ENCODE measurements around the gene NACC2.

The NACC2 gene

DNA sequence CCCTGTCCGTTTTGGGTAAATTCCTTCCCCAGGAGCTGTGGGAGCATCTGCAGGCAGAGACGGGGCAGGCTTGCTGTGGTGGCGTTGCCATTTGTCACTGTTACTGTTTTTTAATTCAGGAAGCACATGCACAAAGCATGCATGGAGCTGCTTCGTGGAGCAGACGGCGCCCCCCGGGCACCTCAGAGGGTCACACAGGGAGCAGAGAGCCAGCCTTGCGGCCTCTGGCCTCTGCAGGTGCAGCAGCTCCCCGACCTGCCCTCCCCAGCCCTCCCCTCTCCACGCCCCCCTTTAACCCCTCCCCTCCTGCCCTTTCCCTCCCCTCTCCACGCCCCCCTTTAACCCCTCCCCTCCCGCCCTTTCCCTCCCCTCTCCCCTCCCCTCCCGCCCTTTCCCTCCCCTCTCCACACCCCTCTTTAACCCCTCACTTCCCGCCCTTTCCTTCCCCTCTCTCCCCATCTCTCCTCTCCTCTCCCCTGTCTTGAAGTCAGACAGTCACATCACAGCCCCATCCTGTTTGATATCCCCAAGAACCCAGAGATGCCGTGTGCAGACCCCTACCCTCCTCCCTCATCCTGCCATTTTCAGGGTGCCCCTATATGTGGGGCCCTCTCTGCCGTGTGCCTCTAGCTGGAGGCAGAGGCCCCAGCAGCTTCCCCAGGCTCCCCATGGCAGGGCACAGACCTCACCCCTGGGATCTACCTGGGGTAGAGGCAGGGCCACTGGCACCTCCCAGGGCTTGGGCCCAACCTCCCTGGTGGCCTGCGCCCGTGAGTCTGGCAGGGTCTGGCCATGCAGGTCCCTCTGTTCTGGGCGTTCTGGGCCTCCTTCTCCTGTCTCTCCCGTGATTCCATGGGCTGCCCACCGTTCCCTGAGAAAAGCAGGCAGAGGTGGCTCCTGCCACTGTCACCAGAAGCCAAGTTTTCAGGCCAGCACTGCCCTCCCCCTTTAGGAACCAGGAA is 104.3 kb downstream of the NACC2 start:
- DNase-seq = peak in 2 of 4 experiments; percentile 33 to 58

DNA sequence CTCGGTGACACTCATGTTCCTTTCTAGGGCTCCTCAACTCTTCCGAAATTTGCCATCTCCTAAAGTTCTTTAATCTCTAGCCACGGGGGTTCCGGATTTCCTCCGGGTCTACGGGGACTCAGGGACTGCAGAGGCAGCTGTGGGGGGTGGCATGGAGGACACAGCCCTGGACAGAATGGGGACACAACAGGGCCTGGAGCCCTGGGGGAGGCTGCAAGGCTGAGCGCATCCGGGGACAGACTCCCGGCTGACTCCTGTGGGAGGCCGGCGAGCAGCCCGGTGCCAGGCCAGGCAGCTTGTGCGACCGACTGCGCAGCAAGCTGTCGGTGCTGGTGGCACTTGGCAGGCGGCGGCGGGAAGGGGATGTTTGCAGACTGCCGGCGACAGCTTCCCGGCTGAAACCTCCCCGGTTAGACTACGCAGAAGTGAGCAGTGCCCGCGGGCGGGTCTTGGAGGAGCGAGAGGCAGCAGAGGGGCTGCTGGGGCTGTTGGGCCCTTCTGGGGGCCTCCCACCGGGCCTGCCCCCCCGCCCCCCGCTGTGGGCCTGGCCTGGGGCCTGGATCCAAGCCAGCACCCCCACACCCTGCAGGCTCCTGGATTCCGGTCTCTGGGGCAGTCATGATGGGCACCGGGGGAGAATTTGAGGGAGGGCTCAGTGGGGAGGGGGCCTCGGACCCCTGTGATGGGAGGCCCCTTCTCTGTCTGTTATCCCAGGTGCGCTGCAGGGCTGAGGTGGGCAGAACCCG is 105.2 kb downstream of the NACC2 start:
- DNase-seq = peak in 2 of 4 experiments; percentile 31 to 40

DNA sequence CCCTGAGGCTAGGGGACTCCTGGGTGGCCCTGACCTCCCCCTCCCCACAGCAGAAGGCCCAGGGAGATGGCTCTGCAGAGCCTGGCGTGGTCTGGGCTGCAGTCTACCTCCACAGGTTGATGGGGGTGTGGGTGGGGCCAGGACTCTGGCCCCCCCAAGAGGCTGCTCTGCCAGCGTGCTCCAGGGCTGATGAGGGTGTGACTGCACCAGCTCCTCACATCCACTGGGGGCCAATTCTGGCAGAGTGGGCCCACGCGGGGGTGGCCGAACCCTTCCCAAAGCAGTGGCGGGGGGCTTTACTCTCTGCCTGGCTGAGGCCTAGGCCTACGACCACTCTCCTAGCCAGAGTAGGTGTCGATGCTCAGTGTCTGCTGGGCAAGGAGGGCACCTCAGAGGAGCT is 105.9 kb downstream of the NACC2 start:
- no peak for DNase-seq

DNA sequence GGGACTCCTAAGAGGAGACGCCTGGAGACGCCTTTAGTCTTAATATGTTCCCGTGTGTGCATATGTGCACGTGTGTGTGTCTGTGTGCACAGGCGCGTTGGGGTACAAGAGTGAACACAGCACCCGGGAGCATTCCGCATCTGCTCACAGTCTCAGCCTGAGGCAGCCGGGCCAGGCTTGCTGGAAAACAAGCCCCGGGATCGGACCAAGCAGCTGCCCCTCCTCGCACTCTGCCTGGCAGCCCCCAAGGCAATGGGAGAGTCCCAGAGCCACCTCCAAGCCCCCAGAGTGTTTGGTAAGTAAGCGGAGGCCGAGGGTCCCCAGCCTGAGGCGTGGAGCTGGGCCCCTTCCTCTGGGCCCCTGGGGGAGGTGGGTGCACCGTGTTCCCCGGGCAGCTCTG is 106.6 kb downstream of the NACC2 start:
- no peak for DNase-seq

GRCh38 chr9:135987838-135988404 is 107.2 kb downstream of the NACC2 start:
- DNase-seq = no peak

GRCh38 chr9:135986605-135987004 is 108.5 kb downstream of the NACC2 start:
- no peak for DNase-seq

DNA sequence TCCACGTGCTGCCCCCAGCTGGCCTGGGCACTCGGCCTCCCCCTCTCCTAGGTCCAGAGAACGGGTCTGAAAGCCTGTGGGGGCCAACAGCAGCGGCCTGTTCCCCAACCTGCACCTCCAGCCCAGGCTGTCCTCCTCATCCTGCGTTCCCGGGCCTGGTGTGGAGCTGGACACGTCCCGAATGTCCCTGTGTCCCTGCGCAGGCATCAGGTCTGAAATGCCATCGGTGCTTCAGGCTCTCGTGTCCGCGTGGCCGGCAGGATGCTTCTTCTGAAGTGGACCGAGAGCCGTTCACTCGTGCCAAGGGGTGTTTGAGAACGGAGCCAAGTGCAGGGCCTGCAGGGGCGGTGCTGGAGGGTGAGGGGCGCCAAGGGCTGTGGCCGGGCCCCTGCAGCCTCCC is 109.2 kb downstream of the NACC2 start:
- DNase-seq = no peak

- no peak for DNase-seq
Measured at GRCh38 chr9:135985459-135985774, 109.7 kb downstream of the NACC2 start.

GRCh38 chr9:135984072-135984710 is 110.9 kb downstream of the NACC2 start:
- DNase-seq = no peak

DNA sequence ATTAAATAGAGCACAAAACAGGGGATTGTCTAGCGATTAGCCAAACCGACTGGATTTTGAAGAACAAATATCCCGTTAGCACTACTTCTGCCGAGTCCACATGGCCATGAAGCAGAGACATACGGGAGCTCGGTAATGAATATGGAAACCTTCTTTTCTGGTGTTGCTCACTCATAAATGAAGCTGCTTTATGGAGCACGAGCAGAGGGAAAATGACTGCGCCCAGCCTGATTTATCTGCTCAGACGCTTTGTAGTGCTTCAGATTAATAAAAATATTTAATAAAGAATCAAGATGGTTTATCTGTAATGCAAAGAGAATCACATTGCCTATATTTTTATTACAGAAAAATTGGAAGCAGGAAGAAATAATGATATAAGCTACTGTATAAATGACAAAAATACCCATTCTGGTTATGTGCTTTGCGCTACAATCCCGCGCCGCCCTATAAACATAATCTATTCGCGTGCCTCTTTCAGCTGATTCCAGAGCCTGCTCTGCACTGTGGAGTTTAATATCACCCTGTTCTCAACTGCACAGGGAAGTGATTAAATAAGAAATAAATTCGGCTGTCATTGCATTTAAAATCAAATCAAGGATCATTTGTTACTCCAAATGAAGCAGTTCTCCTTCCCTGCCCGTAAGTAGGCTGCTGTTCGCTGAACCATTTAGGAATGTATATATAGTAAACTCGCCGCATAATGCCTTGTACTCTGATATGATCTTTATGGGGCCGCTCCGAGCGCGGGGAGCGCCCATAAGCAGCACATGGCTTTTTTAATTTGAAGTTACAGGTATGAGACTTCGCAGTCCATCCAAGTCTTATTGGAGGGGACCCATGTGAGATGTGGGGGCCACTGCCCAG is 111.6 kb downstream of the NACC2 start:
- DNase-seq = no peak

DNA sequence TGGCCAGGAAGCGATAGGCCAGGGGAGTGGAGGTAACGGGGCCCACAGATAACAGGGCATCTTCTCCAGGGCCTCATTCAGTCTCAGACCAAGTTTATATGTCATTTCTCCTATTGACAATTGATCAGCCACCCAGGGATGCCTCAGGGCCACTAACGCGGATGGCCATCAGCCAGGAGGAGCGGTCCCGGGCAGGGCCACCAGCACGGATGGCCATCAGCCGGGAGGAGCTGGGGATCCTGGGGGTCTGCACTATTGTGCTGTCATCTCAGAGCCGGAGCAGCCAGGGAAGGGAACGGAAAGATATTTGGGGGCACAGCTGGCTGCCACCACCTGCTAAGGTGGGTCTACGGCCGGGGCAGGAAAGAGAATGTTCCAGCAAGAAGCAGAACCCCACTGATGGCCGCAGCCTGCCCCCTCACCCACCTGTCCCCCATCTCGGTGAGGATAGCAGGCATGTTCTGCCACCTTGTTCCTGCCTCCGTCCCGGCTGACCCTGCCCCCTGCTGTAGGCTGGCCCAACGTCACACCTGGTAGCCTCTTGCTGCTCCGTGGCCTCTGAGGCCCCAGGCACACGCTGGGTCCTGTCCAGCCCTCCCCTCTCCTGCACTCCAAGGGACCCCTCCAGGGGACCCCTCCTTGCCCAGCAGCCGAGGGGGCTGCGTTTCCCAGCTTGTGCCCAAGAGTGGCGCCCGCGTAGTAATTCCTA is 112.4 kb downstream of the NACC2 start:
- DNase-seq = no peak

- DNase-seq = no peak
Measured at GRCh38 chr9:135980926-135981630, 114.0 kb downstream of the NACC2 start.

DNA sequence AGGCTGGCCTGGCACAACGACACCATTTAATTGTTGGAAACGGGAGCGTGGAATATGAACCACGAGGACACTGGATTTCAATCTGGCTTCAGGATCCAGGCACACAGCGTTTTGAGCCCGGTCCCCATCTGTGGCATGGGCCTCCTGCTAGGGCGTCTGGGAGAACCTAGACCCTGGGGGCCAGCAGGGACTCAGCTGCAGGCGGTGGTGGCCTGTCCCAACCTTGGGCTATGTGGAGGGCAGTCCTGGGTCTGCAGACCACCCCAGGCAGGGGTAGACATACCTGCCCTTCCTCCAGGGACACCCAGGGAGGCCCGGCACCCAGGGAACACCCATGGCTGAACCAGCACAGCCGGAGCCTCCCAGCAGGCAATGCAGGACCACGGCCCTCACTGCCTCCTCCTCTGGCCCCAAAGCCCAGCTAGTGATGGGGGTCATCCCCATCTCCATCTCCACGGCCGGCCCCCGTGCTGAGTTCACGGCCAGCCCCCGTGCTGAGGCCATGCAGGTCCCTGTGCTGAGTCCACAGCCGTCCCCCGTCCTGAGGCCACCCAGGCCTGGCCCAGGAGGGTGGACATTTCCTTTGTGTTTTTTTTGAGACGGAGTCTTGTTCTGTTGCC is 115.4 kb downstream of the NACC2 start:
- DNase-seq = no peak

- peak in 2 of 4 experiments; percentile 60 to 64 for DNase-seq
Measured at GRCh38 chr9:135978642-135979546, 116.2 kb downstream of the NACC2 start.

GRCh38 chr9:135976944-135977343 is 118.1 kb downstream of the NACC2 start:
- DNase-seq = no peak

- DNase-seq = no peak
Measured at GRCh38 chr9:135976531-135976930, 118.6 kb downstream of the NACC2 start.

- DNase-seq = no peak
Measured at GRCh38 chr9:135975834-135976233, 119.3 kb downstream of the NACC2 start.

- DNase-seq = no peak
Measured at GRCh38 chr9:135974220-135974573, 120.9 kb downstream of the NACC2 start.

Measured in activated naive CD4-positive, alpha-beta T cell (primary cell).